SU-DHL-6 (cell line): ENCODE results near the gene ARHGDIA.

Experiments used
- H2AFZ ChIP-seq: fragments of 200-600 bp; sonication (generic); 2 replicates; pipeline ENCODE4 v1.6.1; 2014; ENCODE audit warnings: low read depth, mild to moderate bottlenecking, moderate library complexity, mixed read lengths, antibody characterized with exemption, low read length; ENCODE audit not compliant: severe bottlenecking
- H3F3A ChIP-seq: fragments of 200-600 bp; shearing (Covaris generic); 2 replicates; pipeline ENCODE4 v1.6.0; 2016; ENCODE audit warnings: antibody characterized with exemption, mild to moderate bottlenecking; ENCODE audit not compliant: insufficient read depth
- H3K27ac ChIP-seq: fragments of 200-600 bp; sonication (generic); 2 replicates; pipeline ENCODE4 v1.5.1; 2016; ENCODE audit warnings: low read depth, mild to moderate bottlenecking, low read length, moderate library complexity, mixed read lengths
- H3K27me3 ChIP-seq: fragments of 200-600 bp; sonication (generic), shearing (Covaris generic); 2 replicates; pipeline ENCODE4 v1.6.0; 2014; ENCODE audit warnings: mild to moderate bottlenecking, low read length
- H3K36me3 ChIP-seq: fragments of 200-600 bp; sonication (generic); 2 replicates; pipeline ENCODE4 v1.6.1; 2014; ENCODE audit warnings: mild to moderate bottlenecking, low read length, mixed read lengths
- H3K4me2 ChIP-seq: fragments of 300-600, 200-600 bp; shearing (Covaris generic), sonication (generic); 2 replicates; pipeline ENCODE4 v1.6.0; 2014; ENCODE audit warnings: low read length, low read depth, mild to moderate bottlenecking; ENCODE audit not compliant: poor library complexity, severe bottlenecking
- H3K4me3 ChIP-seq: fragments of 200-600 bp; sonication (generic); 2 replicates; pipeline ENCODE4 v1.5.1; 2014; ENCODE audit warnings: antibody characterized with exemption, low read length, mild to moderate bottlenecking, mixed read lengths; ENCODE audit not compliant: insufficient read depth, poor library complexity, severe bottlenecking
- H3K79me2 ChIP-seq: fragments of 200-600 bp; sonication (generic); 2 replicates; pipeline ENCODE4 v1.6.1; 2014; ENCODE audit warnings: mild to moderate bottlenecking, low read length, moderate library complexity; ENCODE audit not compliant: insufficient read depth
- H3K9ac ChIP-seq: fragments of 200-600 bp; sonication (generic); 2 replicates; pipeline ENCODE4 v1.7.0; 2014; ENCODE audit warnings: mild to moderate bottlenecking, low read length
- H3K9me2 ChIP-seq: fragments of 200-600 bp; sonication (generic); replicated peaks from 2 replicates; pipeline ENCODE4 v1.6.1; 2014; ENCODE audit warnings: low read length; ENCODE audit not compliant: insufficient read depth
- H3K9me3 ChIP-seq: fragments of 200-600 bp; sonication (generic); 2 replicates; pipeline ENCODE4 v1.6.1; 2014; ENCODE audit warnings: low read length, mixed read lengths; ENCODE audit not compliant: insufficient read depth
- H4K20me1 ChIP-seq: fragments of 200-600 bp; sonication (generic); 2 replicates; pipeline ENCODE4 v1.6.1; 2014; ENCODE audit warnings: low read depth, mild to moderate bottlenecking, antibody characterized with exemption, low read length, moderate library complexity, mixed read lengths
- CTCF ChIP-seq: fragments of 200-600 bp; sonication (generic); IDR thresholded peaks from one replicate; pipeline ENCODE4 v1.5.1; 2017; ENCODE audit warnings: antibody characterized with exemption, mild to moderate bottlenecking, low read length, moderate library complexity; ENCODE audit not compliant: insufficient read depth, poor library complexity, severe bottlenecking
- EZH2phosphoT487 ChIP-seq: fragments of 200-600 bp; sonication (generic), shearing (Covaris generic); conservative IDR thresholded peaks from 2 replicates; pipeline ENCODE4 v1.6.1; 2018; ENCODE audit warnings: mild to moderate bottlenecking, antibody characterized with exemption, low read length, moderate library complexity, mixed read lengths

ARHGDIA gene

GRCh38 chr17:81916234-81917001 lies 45.3 kb upstream of the ARHGDIA start:
- H3F3A ChIP-seq, result peaks cover 5% of the 10 kb centered on the region; the same call in 1 of the 2 replicates
- H3K27ac ChIP-seq, result peak overlapping the region; percentile 54; the same call in 1 of the 2 replicates

DNA sequence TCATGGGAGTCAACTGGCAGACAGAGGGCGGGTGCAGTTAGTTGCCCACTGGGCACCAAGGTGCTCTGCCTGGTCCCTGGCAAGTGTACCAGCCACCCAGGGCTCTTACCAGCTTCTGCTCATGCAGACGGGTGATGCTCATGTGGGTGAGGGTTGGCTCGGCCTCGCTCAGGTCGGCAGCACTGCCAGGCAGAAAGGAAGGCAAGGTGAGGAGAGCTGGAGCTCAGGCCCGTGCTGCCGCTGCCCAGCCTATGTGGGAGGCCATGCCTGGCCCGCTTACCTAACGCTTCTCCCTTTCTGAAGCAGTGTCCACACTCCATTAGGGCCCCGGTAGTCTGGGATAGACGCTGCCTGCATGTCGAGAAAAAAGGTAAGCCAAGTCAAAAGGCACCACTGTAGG lies 44.2 kb upstream of the ARHGDIA start:
- no peaks in the 10 kb centered on the region for H3K36me3 ChIP-seq
- H3K9ac ChIP-seq, result no peak overlapping the region

More at GRCh38 chr17:81916234-81917001, 45.3 kb upstream of the ARHGDIA start:
- no peaks in the 10 kb centered on the region for H4K20me1 ChIP-seq
- peaks cover 46% of the 10 kb centered on the region for H3K79me2 ChIP-seq
- H3K9me3 ChIP-seq, result no peaks in the 10 kb centered on the region
- H3K9ac ChIP-seq, result peak overlapping the region; percentile 92
- peak overlapping the region; percentile 85 for H3K4me3 ChIP-seq
- peak overlapping the region; percentile 93 for H3K4me2 ChIP-seq
- H2AFZ ChIP-seq, result no peak overlapping the region
- no peaks in the 10 kb centered on the region for H3K36me3 ChIP-seq
- H3K9me2 ChIP-seq, result no peaks in the 10 kb centered on the region
- H3K27me3 ChIP-seq, result no peaks in the 10 kb centered on the region
- TF ChIP-seq EZH2phosphoT487 (no peak), CTCF (no peak)

DNA sequence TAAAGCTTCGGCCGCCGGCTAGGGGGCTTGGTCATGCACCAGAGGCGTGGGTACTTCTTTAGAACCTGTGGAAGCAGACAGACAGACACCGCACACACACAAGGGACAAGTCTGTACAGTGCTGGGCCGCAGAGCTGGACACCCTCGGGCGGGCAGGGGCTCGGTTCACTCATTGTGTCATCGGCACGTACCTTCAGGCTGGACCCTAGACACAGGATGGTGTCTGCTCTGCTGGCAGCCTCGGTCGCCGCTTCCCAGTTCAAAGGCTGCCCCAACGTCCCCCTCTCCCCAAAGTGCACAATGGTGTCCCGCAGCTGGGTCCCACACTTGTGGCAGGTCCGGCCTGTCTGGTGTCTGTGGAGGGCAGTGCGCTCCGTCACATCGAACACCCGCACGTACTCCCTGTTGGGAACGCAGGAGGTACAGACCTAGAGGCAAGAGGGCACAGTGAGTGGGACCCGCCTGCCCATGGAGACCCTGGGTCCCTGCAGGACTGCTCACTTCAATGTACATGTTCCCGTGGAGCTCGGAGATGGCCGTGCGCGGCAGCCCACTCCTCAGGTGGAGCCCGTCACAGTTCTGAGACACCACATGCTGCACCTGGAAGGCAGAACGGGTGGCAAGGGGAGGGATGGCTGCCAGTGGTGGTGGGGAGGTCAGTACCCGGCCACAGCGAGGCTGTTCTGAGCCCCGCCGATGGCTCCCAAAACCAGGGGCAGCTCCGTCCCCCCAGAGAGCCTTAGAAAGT lies 43.1 kb upstream of the ARHGDIA start:
- Histone ChIP-seq H3K9me2 (no peaks in the 10 kb centered on the region), H3K9me3 (no peaks in the 10 kb centered on the region), H4K20me1 (no peaks in the 10 kb centered on the region), H3K27ac (no peak overlapping the region), H3K27me3 (no peaks in the 10 kb centered on the region), H3F3A (peaks cover 5% of the 10 kb centered on the region; the same call in 1 of the 2 replicates), H3K4me3 (no peak overlapping the region), H3K36me3 (no peaks in the 10 kb centered on the region), H3K4me2 (no peak overlapping the region), H2AFZ (no peak overlapping the region), H3K79me2 (peaks cover 33% of the 10 kb centered on the region), H3K9ac (no peak overlapping the region)
- TF ChIP-seq CTCF (no peak), EZH2phosphoT487 (no peak)

More for the DNA sequence above, 44.2 kb upstream of the ARHGDIA start:
- Histone ChIP-seq H2AFZ (no peak overlapping the region), H3K4me2 (no peak overlapping the region), H3K4me3 (no peak overlapping the region), H3K9me3 (no peaks in the 10 kb centered on the region), H3K79me2 (peaks cover 40% of the 10 kb centered on the region), H4K20me1 (no peaks in the 10 kb centered on the region), H3F3A (peaks cover 5% of the 10 kb centered on the region; the same call in 1 of the 2 replicates), H3K27me3 (no peaks in the 10 kb centered on the region), H3K9me2 (no peaks in the 10 kb centered on the region), H3K27ac (no peak overlapping the region)
- TF ChIP-seq CTCF (no peak), EZH2phosphoT487 (no peak)
